ENCODE data around the gene CFAP157. TPM values are rescaled to one million over a fixed set of nuclear protein-coding genes. Genes with fewer than 3 reads are reported as not detected.

CFAP157 gene
- total RNA-seq, 1 donor from 2014 or later: 0.34 TPM

DNA sequence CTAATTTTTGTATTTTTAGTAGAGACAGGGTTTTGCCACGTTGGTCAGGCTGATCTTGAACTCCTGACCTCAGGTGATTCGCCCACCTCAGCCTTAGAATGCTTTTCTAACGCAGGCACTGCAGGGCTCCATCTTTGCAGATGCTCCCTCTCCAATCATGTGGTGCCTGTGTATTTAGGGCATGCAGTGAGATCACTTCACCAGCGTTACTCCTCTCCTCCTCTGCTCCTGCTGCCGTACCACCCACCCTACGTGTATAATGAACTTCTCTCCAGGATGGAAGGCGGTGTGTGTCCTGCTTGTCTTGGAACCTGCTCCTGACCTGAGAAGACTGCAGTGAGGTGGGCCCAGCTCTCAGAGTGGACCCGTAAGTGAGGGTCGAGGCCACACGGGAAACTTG is 13.6 kb upstream of the CFAP157 start:
- Mint-ChIP-seq H3K9me3 (no peaks in the 10 kb centered on the region), H3K4me1 (peaks cover 11% of the 10 kb centered on the region), H3K27me3 (ENCODE audit: low read depth) (no peaks in the 10 kb centered on the region), H3K4me3 (no peak overlapping the region), H3K27ac (no peak overlapping the region), H3K36me3 (peaks cover 34% of the 10 kb centered on the region)
- no peak for DNase-seq (ENCODE audit: low spot score in 2 of 2, unreplicated experiment in 2 of 2)
- TF ChIP-seq, protein P1, sequence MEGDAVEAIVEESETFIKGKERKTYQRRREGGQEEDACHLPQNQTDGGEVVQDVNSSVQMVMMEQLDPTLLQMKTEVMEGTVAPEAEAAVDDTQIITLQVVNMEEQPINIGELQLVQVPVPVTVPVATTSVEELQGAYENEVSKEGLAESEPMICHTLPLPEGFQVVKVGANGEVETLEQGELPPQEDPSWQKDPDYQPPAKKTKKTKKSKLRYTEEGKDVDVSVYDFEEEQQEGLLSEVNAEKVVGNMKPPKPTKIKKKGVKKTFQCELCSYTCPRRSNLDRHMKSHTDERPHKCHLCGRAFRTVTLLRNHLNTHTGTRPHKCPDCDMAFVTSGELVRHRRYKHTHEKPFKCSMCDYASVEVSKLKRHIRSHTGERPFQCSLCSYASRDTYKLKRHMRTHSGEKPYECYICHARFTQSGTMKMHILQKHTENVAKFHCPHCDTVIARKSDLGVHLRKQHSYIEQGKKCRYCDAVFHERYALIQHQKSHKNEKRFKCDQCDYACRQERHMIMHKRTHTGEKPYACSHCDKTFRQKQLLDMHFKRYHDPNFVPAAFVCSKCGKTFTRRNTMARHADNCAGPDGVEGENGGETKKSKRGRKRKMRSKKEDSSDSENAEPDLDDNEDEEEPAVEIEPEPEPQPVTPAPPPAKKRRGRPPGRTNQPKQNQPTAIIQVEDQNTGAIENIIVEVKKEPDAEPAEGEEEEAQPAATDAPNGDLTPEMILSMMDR (IDR thresholded peaks at IDR 0.05; ENCODE audit: unreplicated experiment): no peak

DNA sequence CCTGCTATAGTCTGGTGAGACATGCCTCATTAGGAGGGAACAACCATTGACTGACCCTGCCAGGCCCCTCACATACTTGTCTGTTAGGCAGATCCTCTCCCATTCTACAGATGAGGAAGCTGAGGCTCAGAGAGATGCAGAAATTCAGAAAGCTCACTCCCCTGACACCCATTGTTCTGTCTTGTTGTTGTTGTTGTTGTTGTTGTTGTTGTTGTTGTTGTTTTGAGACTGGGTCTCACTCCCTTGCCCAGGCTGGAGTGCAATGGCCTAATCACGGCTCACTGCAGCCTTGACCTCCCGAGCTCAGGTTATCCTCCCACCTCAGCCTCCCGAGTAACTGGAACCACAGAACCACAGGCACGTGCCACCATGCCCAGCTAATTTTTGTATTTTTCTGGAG is 13.1 kb upstream of the CFAP157 start:
- Mint-ChIP-seq H3K4me3 (no peak overlapping the region), H3K36me3 (peaks cover 34% of the 10 kb centered on the region), H3K9me3 (no peaks in the 10 kb centered on the region), H3K27ac (no peak overlapping the region), H3K27me3 (ENCODE audit: low read depth) (no peaks in the 10 kb centered on the region), H3K4me1 (peaks cover 11% of the 10 kb centered on the region)
- TF ChIP-seq, protein P1 (IDR thresholded peaks at IDR 0.05; ENCODE audit: unreplicated experiment): no peak
- DNase-seq (ENCODE audit: low spot score in 2 of 2, unreplicated experiment in 2 of 2): no peak

DNA sequence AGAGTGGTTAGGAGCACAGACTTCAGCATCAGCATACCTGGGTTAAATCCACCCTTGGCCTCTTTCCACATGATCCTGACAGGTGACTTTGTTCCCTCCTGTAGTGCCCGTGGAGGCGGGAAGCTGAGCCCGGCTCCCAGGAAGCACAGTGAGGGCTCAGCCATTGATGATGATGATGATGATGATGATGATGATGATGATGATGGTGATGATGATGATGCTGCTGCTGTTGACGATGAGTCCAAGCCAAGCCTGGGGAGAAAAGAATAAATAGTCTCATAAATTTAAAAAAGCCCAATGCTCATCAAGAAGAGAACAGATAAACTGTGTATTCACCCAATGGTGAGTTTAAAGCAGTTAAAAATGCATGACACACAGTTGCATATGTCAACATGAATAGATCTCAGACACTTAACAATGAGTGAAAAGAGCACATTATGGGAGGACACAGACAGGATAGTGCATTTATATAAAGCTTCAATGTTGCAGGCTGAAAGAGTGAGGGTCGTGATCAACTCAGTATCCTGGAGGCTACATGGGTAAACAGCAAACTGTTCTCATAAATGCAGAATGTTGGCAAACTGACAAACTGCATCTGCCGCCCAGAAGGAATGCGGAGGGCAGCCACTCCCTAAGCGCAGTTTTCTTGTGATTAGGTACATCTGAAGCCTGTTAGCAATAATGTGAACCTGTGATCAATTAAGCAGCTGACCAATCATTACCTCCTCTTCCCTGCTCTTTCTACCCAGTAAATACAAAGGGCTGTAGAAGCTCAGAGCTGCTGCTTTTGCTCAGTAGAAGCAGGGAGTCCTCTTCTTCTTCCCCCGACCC is 11.7 kb upstream of the CFAP157 start:
- Mint-ChIP-seq H3K4me3 (no peak overlapping the region), H3K27ac (peak overlapping the region; percentile 78), H3K9me3 (no peaks in the 10 kb centered on the region), H3K36me3 (peaks cover 24% of the 10 kb centered on the region), H3K27me3 (ENCODE audit: low read depth) (no peaks in the 10 kb centered on the region), H3K4me1 (peaks cover 19% of the 10 kb centered on the region)
- TF ChIP-seq, protein P1 (IDR thresholded peaks at IDR 0.05; ENCODE audit: unreplicated experiment): no peak
- no peak for DNase-seq (ENCODE audit: low spot score in 2 of 2, unreplicated experiment in 2 of 2)

DNA sequence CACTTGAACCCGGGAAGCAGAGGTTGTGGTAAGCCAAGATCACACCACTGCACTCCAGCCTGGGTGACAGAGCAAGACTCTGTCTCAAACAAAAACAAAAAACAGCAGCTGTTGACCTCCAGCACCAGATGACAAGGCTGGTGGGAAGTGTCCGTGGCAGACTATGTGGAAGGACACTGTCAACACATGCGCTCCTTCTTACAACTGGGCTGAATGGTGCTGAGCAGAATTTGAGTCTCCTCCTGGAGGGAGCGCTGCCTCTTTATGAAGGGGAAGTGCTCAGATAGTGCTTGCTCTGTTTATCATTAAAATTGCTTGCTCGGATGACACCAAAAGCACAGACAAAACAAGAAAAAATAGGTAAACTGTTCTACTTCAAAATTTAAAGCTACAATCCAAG is 9.2 kb upstream of the CFAP157 start:
- DNase-seq (ENCODE audit: low spot score in 2 of 2, unreplicated experiment in 2 of 2): no peak
- Mint-ChIP-seq H3K9me3 (no peaks in the 10 kb centered on the region), H3K27ac (no peak overlapping the region), H3K27me3 (ENCODE audit: low read depth) (no peaks in the 10 kb centered on the region), H3K4me3 (no peak overlapping the region), H3K4me1 (peaks cover 24% of the 10 kb centered on the region), H3K36me3 (peaks cover 7% of the 10 kb centered on the region)
- TF ChIP-seq, protein P1 (IDR thresholded peaks at IDR 0.05; ENCODE audit: unreplicated experiment): no peak

DNA sequence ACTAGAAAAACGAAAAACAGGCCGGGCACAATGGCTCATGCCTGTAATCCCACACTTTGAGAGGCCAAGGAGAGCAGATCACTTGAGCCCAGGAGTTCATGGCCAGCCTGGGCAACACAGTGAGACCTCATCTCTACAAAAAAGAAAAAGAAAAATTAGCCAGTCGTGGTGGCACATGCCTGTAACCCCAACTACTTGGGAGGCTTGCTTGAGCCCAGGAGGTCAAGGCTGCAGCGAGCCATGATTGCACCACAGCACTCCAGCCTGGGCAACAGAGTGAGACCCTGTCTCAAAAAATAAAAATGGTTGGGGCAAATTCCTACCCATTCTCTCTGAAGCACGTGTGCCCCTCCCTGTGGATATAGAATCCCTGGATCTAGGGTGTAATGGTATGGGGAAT is 8.4 kb upstream of the CFAP157 start:
- TF ChIP-seq, protein P1 (IDR thresholded peaks at IDR 0.05; ENCODE audit: unreplicated experiment): no peak
- Mint-ChIP-seq H3K9me3 (no peaks in the 10 kb centered on the region), H3K36me3 (peaks cover 5% of the 10 kb centered on the region), H3K4me1 (peaks cover 24% of the 10 kb centered on the region), H3K4me3 (no peak overlapping the region), H3K27ac (no peak overlapping the region), H3K27me3 (ENCODE audit: low read depth) (no peaks in the 10 kb centered on the region)
- DNase-seq (ENCODE audit: low spot score in 2 of 2, unreplicated experiment in 2 of 2): no peak

Data from mesothelial cell of epicardium (in vitro differentiated cells).